Testis (tissue), 2 donors: ENCODE measurements around the gene DCUN1D4.

Experiments
- CTCF ChIP-seq, 3 experiments: fragments of 450-650 bp in 2 of 3; fragments of 200-600 bp in 1 of 3; sonication (generic) in 1 of 3; IDR thresholded peaks; one replicate each; pipeline ENCODE4 v1.5.1; 2016 to 2019; ENCODE audit warnings: antibody characterized with exemption in 3 of 3, mild to moderate bottlenecking in 2 of 3, moderate library complexity in 1 of 3
- POLR2A ChIP-seq: fragments of 450-650 bp; IDR thresholded peaks from one replicate; pipeline ENCODE4 v1.6.1; 2017; ENCODE audit warnings: antibody characterized with exemption, mild to moderate bottlenecking, moderate library complexity

DNA sequence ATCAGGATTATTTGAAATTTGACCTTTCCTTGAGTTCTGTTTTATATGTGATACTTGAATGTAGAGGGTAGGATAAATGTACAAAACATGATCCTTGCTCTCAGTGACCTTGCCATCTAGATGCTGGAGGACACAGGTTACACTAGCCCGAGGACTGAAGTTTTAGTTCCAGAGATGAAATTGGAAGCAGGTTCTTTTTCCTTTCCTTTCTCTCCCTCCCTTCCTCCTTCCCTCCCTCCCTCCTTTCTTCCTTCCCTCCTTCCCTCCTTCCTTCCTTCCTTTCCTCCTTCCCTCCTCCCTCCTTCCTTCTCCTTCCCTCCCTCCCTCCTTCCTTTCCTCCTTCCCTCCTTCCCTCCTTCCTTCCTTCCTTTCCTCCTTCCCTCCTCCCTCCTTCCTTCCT is 122.9 kb downstream of the DCUN1D4 start:
- TF ChIP-seq CTCF (IDR thresholded peaks at IDR 0.05) (no peak), POLR2A (no peak)
